Smooth muscle cell (in vitro differentiated cells): Measurements from ENCODE around the gene ADAMTS10. TPM values are rescaled to one million over a fixed set of nuclear protein-coding genes. Genes with fewer than 3 reads are reported as not detected.

Experiments used
- DNase-seq: peaks from one replicate; lab custom pipeline; 2025; ENCODE audit not compliant: unreplicated experiment; lab: John Stamatoyannopoulos, UW
- H2AFZ ChIP-seq: fragments of 200-600 bp; sonication (generic); 2 replicates; pipeline ENCODE4 v1.6.0; 2016; ENCODE audit warnings: antibody characterized with exemption, low read depth, mild to moderate bottlenecking
- H3F3A ChIP-seq: fragments of 200-600 bp; sonication (generic); 2 replicates; pipeline ENCODE4 v1.6.0; 2017; ENCODE audit warnings: antibody characterized with exemption, low read depth
- H3K27ac ChIP-seq: fragments of 200-600 bp; sonication (generic); 2 replicates; pipeline ENCODE4 v1.5.1; 2016; ENCODE audit warnings: low read depth, mild to moderate bottlenecking
- H3K27me3 ChIP-seq: fragments of 200-600 bp; sonication (generic); 2 replicates; pipeline ENCODE4 v1.6.1; 2016; ENCODE audit warnings: low read depth, mild to moderate bottlenecking
- H3K36me3 ChIP-seq: fragments of 200-600 bp; sonication (generic); 2 replicates; pipeline ENCODE4 v1.5.1; 2016; ENCODE audit warnings: low read depth
- H3K4me1 ChIP-seq: fragments of 200-600 bp; sonication (generic); 2 replicates; pipeline ENCODE4 v1.5.1; 2016; ENCODE audit warnings: low read depth
- H3K4me2 ChIP-seq: fragments of 200-600 bp; sonication (generic); 2 replicates; pipeline ENCODE4 v1.6.0; 2016; ENCODE audit warnings: mild to moderate bottlenecking
- H3K4me3 ChIP-seq: fragments of 200-600 bp; sonication (generic); 2 replicates; pipeline ENCODE4 v1.5.1; 2016; ENCODE audit warnings: mild to moderate bottlenecking
- H3K79me2 ChIP-seq: fragments of 200-600 bp; sonication (generic); 2 replicates; pipeline ENCODE4 v1.6.0; 2016; ENCODE audit warnings: low read depth, mild to moderate bottlenecking
- H3K9ac ChIP-seq: fragments of 200-600 bp; sonication (generic); 2 replicates; pipeline ENCODE4 v1.6.0; 2016; ENCODE audit warnings: low read depth
- H3K9me3 ChIP-seq: fragments of 200-600 bp; sonication (generic); replicated peaks from 2 replicates; pipeline ENCODE4 v1.5.1; 2016; ENCODE audit warnings: low read depth
- H4K20me1 ChIP-seq: fragments of 200-600 bp; sonication (generic); 2 replicates; pipeline ENCODE4 v1.6.0; 2016; ENCODE audit warnings: low read depth
- whole genome bisulfite sequencing: methylation state at CpG from one replicate; pipeline ENCODE4 v1.1.7; 2016; ENCODE audit warnings: low lambda C conversion rate; 5-methylcytosine and 5-hydroxymethylcytosine counted together
- polyA plus RNA-seq: library from polyadenylated mRNA; unstranded; fragments of >200 nt; fragmentation: Nextera tagmentation; extraction: Ambion mirVana; gene quantifications from 2 replicates; pipeline ENCODE4 v1.2.1, GENCODE V29; 2016
- total RNA-seq: library from RNA; depleted of rRNA; stranded (reverse); fragments of >200 nt; gene quantifications from 2 replicates; pipeline ENCODE4 v1.2.3, GENCODE V29; 2014
- TF ChIP-seq, protein P1 (sequence below): fragments of 200-600 bp; sonication (generic); IDR thresholded peaks from 2 replicates; pipeline ENCODE4 v1.5.1; 2017; ENCODE audit warnings: borderline replicate concordance, mild to moderate bottlenecking, antibody characterized with exemption; ENCODE audit not compliant: insufficient read depth, poor library complexity, severe bottlenecking

Gene ADAMTS10
- total and polyA plus RNA-seq, 2 experiments from 2014 or later = 13.1 to 14.1 TPM

DNA sequence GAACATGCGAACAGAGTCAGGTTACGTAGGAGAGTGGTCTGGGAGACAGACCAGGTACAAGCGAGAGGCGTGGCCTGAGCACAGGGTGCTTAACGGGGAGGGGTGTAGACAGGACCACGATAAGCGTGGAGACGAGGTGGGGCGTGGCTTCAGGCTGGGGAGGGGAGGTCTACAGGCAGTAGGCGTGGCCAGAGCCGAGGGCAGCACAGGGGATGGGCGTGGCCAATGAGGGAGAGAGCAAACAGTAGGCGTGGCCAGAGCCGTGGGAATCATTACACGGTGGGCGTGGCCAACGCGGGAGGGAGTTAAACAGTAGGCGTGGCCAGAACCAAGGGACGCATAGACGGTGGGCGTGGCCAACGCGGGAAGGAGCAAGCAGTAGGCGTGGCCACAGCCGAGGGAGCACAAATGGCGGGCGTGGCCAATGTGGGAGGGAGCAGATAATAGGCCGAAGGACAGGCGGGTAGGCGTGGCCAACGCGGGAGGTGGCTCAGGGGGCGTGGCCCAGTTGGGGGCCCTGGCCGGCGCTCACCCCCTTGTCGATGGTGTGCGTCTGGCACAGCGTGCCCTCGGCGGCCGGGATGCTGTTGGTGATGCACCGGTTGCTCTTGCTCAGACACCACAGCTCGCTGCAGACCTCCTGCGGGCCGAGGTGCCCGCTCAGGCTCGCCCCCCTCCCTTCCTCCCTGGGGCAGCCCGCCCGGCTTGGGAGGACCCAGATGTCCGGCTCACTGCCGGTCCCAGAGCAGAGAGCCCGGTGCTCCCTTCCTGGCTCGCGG, 18.1 kb downstream of the ADAMTS10 start:
- peak overlapping the region; percentile 85 for H3K4me2 ChIP-seq
- no peaks in the 10 kb centered on the region for H4K20me1 ChIP-seq
- H3K36me3 ChIP-seq = no peaks in the 10 kb centered on the region
- H3K9ac ChIP-seq = no peak overlapping the region
- TF ChIP-seq, protein P1, sequence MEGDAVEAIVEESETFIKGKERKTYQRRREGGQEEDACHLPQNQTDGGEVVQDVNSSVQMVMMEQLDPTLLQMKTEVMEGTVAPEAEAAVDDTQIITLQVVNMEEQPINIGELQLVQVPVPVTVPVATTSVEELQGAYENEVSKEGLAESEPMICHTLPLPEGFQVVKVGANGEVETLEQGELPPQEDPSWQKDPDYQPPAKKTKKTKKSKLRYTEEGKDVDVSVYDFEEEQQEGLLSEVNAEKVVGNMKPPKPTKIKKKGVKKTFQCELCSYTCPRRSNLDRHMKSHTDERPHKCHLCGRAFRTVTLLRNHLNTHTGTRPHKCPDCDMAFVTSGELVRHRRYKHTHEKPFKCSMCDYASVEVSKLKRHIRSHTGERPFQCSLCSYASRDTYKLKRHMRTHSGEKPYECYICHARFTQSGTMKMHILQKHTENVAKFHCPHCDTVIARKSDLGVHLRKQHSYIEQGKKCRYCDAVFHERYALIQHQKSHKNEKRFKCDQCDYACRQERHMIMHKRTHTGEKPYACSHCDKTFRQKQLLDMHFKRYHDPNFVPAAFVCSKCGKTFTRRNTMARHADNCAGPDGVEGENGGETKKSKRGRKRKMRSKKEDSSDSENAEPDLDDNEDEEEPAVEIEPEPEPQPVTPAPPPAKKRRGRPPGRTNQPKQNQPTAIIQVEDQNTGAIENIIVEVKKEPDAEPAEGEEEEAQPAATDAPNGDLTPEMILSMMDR = no peak
- H3K4me1 ChIP-seq = peaks cover 3% of the 10 kb centered on the region
- no peaks in the 10 kb centered on the region for H3K27me3 ChIP-seq
- H3K27ac ChIP-seq = no peak overlapping the region
- 2% methylated on average over 47 of the region's 55 CpGs for WGBS
- H3F3A ChIP-seq = no peaks in the 10 kb centered on the region
- H3K79me2 ChIP-seq = no peaks in the 10 kb centered on the region
- H3K4me3 ChIP-seq = peak overlapping the region; percentile 51
- H3K9me3 ChIP-seq = no peaks in the 10 kb centered on the region
- DNase-seq = peak; percentile 99
- H2AFZ ChIP-seq = no peak overlapping the region

DNA sequence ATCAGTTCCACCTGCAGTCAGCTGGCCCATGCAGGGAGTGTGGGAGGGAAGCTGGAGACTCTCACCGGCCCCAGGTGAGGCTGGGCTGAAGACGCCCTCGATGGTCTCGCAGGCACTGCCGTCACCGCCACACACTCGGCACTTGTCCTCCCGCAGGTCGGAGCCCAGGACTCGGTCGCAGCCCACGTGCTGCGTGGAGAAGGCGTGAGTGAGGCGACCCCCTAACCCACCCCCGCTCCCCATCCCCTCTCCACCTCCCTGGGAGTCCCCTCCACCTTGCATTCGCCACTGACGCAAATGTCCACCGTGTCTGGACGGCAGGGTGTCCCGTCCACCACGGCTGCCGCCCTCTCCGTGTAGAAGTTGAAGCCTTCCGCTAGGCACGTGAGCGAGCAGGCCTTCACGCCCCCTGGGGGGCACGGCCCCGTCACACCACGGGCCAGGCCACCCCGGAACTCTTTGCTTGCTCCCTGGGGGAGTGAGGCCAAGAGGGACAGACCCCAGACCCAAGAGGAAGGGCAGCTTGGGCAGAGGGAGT, 21.3 kb downstream of the ADAMTS10 start:
- no peaks in the 10 kb centered on the region for H3K27me3 ChIP-seq
- TF ChIP-seq, protein P1 = no peak
- WGBS = 92% methylated on average over 30 of the region's 32 CpGs

DNA sequence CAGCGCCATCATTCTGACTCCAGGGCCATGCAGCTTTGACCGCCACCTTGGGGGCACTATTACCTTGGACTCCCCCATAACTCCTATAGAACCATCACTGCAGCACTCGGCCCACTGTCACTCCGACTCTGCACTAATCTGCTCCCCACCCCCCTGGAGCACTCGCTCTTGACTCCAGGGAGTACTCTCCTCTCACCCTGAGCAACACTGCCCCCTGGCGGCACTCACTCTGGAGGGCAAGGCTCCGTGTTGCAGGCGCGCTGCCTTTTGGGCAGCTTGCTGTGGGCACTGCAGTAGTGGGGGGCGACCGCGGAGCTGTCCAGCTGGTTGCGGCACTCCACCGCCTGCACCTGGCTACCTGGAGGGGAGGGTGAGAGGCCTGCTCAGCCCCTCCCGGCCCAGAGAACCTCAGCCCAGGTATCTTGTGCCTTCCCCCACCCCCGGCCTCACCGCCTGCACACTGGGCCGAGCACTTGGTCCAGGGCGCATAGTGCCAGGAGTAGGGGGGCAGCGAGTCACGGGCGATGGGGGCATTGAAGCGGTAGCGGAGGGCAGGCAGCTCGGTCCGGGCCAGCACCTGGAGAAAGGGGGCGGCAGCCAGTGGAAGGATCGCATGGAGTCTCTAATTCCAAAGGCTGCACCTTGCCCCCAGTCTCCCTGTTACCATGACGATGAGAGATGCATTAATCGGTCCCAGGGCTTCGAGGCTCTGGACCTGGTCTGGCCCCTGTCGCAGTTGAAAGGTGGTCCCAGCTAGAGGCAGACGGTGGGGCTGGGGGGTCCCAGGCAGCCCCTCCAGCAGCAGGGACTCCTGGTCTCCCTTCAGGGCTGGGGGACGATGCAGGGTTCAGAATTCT, 24.4 kb downstream of the ADAMTS10 start:
- TF ChIP-seq, protein P1 = peak; percentile 65
- H3K9ac ChIP-seq = no peak overlapping the region
- DNase-seq = peak; percentile 10

More for the DNA sequence above, 21.3 kb downstream of the ADAMTS10 start:
- no peaks in the 10 kb centered on the region for H4K20me1 ChIP-seq
- no peak overlapping the region for H3K27ac ChIP-seq
- H3K4me3 ChIP-seq = no peak overlapping the region
- H2AFZ ChIP-seq = no peak overlapping the region
- no peak for DNase-seq
- peaks cover 3% of the 10 kb centered on the region for H3K4me1 ChIP-seq
- H3K79me2 ChIP-seq = no peaks in the 10 kb centered on the region
- H3K36me3 ChIP-seq = no peaks in the 10 kb centered on the region
- H3F3A ChIP-seq = no peaks in the 10 kb centered on the region
- no peaks in the 10 kb centered on the region for H3K9me3 ChIP-seq
- H3K9ac ChIP-seq = no peak overlapping the region
- no peak overlapping the region for H3K4me2 ChIP-seq

More for the DNA sequence above, 24.4 kb downstream of the ADAMTS10 start:
- Histone ChIP-seq H3K27ac (no peak overlapping the region), H3F3A (no peaks in the 10 kb centered on the region), H4K20me1 (no peaks in the 10 kb centered on the region), H3K4me1 (no peaks in the 10 kb centered on the region), H3K4me3 (no peak overlapping the region), H3K36me3 (no peaks in the 10 kb centered on the region), H2AFZ (no peak overlapping the region), H3K27me3 (no peaks in the 10 kb centered on the region), H3K79me2 (no peaks in the 10 kb centered on the region), H3K4me2 (no peak overlapping the region), H3K9me3 (no peaks in the 10 kb centered on the region)
- 69% methylated on average over 34 of the region's 34 CpGs for WGBS
